ENCODE data around the gene PPBP. TPM values are rescaled to one million over a fixed set of nuclear protein-coding genes. Genes with fewer than 3 reads are reported as not detected.

Gene PPBP
- total RNA-seq, 1 donor from 2014 or later = not detected

- TF ChIP-seq CTCF (IDR thresholded peaks at IDR 0.05; ENCODE audit: unreplicated experiment) = no peak
- H3K4me3 Mint-ChIP-seq (ENCODE audit: low read depth) = no peak overlapping the region
- H3K27ac Mint-ChIP-seq = no peak overlapping the region
- H3K4me1 Mint-ChIP-seq (ENCODE audit: low read depth) = peaks cover 13% of the 10 kb centered on the region
- H3K36me3 Mint-ChIP-seq (ENCODE audit: insufficient read depth) = no peaks in the 10 kb centered on the region
- H3K9me3 Mint-ChIP-seq (ENCODE audit: low read depth) = peaks cover 6% of the 10 kb centered on the region
- peaks cover 43% of the 10 kb centered on the region for H3K27me3 Mint-ChIP-seq
- DNase-seq (ENCODE audit: low spot score, unreplicated experiment) = no peak
Observed at GRCh38 chr4:74000301-74000700, 12.3 kb upstream of the PPBP start.

- H3K27ac Mint-ChIP-seq = no peak within 1 kb of the TSS
- peak; percentile 23 for DNase-seq (ENCODE audit: low spot score, unreplicated experiment)
- peaks cover 53% of the 10 kb centered on the region for H3K27me3 Mint-ChIP-seq
- no peaks in the 10 kb centered on the region for H3K36me3 Mint-ChIP-seq (ENCODE audit: insufficient read depth)
- H3K4me1 Mint-ChIP-seq (ENCODE audit: low read depth) = peaks cover 11% of the 10 kb centered on the region
- peak; percentile 11 for TF ChIP-seq CTCF (IDR thresholded peaks at IDR 0.05; ENCODE audit: unreplicated experiment)
- peak within 1 kb of the TSS; percentile 75 for H3K4me3 Mint-ChIP-seq (ENCODE audit: low read depth)
- H3K9me3 Mint-ChIP-seq (ENCODE audit: low read depth) = peaks cover 4% of the 10 kb centered on the region
Observed at GRCh38 chr4:73998040-73999011, 10.3 kb upstream of the PPBP start, which contains the start of gene CXCL5. Gene CXCL5 (minus strand): TSS chr4:73998677. CDS start chr4:73998581, 96 bp downstream.

GRCh38 chr4:73992050-73992449 is 4.1 kb upstream of the PPBP start:
- Mint-ChIP-seq H3K4me3 (ENCODE audit: low read depth) (no peak overlapping the region), H3K27me3 (peaks cover 21% of the 10 kb centered on the region), H3K36me3 (ENCODE audit: insufficient read depth) (no peaks in the 10 kb centered on the region), H3K4me1 (ENCODE audit: low read depth) (peaks cover 4% of the 10 kb centered on the region), H3K9me3 (ENCODE audit: low read depth) (no peaks in the 10 kb centered on the region), H3K27ac (no peak overlapping the region)
- DNase-seq (ENCODE audit: low spot score, unreplicated experiment) = no peak
- no peak for TF ChIP-seq CTCF (IDR thresholded peaks at IDR 0.05; ENCODE audit: unreplicated experiment)

DNA sequence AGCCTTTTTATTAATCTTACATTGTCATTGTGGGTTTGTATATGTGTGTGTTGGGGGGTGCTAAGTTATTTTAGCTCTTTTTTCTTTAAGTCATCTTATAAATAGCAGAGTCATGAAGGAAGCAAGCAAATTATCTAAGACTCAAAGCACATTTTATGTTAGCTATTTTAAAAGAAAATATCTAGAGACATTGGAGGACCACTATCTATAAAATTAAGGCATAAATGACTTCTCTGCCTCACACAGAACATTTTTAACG is 3.7 kb upstream of the PPBP start:
- Mint-ChIP-seq H3K36me3 (ENCODE audit: insufficient read depth) (no peaks in the 10 kb centered on the region), H3K9me3 (ENCODE audit: low read depth) (no peaks in the 10 kb centered on the region), H3K27ac (no peak overlapping the region), H3K4me1 (ENCODE audit: low read depth) (peaks cover 4% of the 10 kb centered on the region), H3K4me3 (ENCODE audit: low read depth) (no peak overlapping the region), H3K27me3 (peaks cover 20% of the 10 kb centered on the region)
- TF ChIP-seq CTCF (IDR thresholded peaks at IDR 0.05; ENCODE audit: unreplicated experiment) = no peak
- DNase-seq (ENCODE audit: low spot score, unreplicated experiment) = no peak

DNA sequence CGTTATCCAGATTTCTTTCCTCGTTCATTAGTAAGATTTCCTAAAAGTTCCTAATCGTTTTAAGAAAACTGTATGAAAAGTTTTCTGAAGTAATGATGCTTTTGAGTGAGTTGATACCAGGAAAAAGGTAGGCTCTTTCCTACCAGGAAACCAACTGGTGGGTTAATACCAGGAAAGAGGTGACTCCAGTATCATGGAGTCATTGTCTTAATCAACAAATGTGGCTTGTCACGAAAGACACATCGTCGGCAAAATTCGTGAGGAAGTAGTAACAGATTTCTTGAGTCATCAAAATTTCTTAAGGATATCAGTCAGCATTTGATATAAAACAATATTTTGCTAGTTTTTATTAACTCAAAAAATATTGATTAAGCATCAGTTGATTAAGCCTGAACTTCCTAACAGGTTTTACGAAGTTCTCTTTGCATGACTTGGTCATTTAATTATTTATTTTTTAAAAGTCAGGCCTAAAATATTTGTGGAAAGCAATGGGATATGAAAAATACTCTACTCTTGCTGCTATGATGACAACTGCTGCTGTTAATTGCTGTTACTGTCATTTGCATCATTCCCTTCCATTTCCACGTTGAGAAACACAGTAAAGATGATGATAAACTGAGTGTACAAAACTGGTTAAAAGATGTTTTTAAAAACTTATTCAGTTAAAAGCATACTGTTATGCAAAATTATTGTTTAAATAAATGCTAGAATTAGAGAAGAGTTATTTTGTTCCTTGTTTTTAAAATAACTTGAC is 3.2 kb upstream of the PPBP start:
- H3K27ac Mint-ChIP-seq = no peak overlapping the region
- peaks cover 17% of the 10 kb centered on the region for H3K27me3 Mint-ChIP-seq
- no peak for DNase-seq (ENCODE audit: low spot score, unreplicated experiment)
- H3K9me3 Mint-ChIP-seq (ENCODE audit: low read depth) = no peaks in the 10 kb centered on the region
- no peak overlapping the region for H3K4me3 Mint-ChIP-seq (ENCODE audit: low read depth)
- no peaks in the 10 kb centered on the region for H3K36me3 Mint-ChIP-seq (ENCODE audit: insufficient read depth)
- no peak for TF ChIP-seq CTCF (IDR thresholded peaks at IDR 0.05; ENCODE audit: unreplicated experiment)
- peaks cover 4% of the 10 kb centered on the region for H3K4me1 Mint-ChIP-seq (ENCODE audit: low read depth)
